ENCODE measurements around the gene LCP2.
"Not testable (repeated sequence)": the region's sequence is repeated elsewhere in the genome, so short reads cannot be mapped to it uniquely, and the experiment has no call there.

LCP2 gene

GRCh38 chr5:170270293-170271069 is 27.1 kb downstream of the LCP2 start:
- no peak for FAIRE-seq

GRCh38 chr5:170269579-170269978 is 28.0 kb downstream of the LCP2 start:
- no peak for FAIRE-seq

DNA sequence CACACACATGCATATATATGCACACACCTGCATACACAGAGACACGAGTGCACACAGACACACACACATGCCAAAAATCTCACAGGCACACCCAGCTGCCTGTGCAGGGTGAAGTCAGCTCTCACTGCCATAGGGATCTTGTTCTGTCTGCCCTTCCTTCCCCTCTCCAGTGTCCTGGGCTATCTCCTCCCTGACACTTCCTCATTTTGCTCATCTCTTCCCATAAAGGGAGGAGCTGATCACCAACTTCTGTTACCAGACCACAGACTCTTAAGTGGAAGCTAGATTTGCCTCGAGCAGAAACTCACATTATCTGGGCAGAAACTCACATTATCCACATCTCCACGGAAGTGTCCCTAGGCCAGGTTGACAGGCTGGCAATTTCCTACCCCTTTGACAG is 28.7 kb downstream of the LCP2 start:
- no peak for FAIRE-seq

DNA sequence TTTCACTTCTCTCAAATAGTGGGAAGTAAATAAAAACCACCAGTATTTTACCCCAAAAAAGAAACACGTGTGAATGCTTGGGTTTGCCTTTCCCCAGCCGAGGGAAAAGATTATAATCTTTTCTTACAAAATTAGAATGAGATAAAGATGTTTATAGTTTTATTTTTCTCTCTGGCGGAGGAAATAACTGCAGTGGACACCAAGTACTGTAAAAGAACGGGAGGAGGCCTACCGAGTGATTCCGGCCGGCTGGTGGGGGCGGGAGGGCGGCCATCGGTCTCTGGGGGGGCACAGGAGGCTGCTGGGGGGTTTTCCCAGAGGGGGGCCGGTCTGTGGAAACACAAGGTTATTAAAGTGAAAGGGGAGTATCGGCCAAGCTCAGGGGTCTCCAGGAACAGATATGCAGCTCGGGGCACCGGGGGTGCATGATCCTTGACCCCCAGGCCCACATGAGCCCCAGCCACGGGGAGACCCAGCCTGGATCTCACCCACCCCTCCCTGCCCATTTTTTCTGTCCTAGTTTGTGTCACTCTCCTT is 29.4 kb downstream of the LCP2 start:
- no peak for FAIRE-seq

GRCh38 chr5:170267431-170268152 is 30.0 kb downstream of the LCP2 start:
- no peak for FAIRE-seq

- no peak for FAIRE-seq
Observed at GRCh38 chr5:170266570-170267381, 30.8 kb downstream of the LCP2 start.

- no peak for FAIRE-seq
Observed at GRCh38 chr5:170265522-170265921, 32.1 kb downstream of the LCP2 start.

- no peak for FAIRE-seq
Observed at GRCh38 chr5:170263906-170264305, 33.7 kb downstream of the LCP2 start.

GRCh38 chr5:170262061-170263045 is 35.2 kb downstream of the LCP2 start:
- no peak for FAIRE-seq

GRCh38 chr5:170261528-170262043 is 36.0 kb downstream of the LCP2 start:
- no peak for FAIRE-seq

DNA sequence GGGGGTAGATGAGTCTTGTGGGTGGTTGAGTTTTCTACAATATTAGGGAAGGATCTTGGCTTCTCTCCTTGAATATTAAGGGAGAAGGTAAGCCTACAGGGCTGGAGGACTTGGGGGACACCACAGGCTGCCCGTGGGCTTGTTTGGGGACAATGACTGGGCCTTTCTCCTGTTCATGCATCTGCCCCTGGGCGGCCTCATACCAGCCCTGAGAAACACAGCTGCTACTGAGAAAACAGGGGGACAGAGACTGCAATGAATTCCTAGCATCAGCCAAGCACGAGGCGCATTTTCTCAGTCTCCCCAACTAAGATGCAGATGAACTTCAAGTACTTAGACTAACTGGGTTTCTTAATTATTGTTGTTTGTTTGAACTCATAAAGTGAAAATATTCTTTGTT is 40.2 kb downstream of the LCP2 start:
- no peak for FAIRE-seq

DNA sequence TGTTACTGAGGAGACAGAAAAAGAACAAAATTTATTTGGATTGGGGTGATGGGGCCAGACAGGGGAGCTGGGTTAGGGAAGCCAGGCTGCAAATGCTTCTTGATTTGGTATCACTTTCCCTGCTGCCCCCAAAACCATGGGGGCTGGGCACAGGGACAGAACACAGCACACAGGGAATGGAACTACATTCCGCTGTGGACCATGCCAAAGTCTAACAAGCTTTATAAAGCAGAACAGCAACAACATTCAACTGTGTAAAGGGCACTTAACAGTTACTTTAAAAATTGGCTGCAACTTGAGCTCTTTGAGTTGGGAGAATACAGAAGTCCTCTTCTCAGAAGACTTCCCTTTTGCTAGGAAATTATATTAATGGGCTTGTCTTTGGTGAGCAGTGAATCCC is 41.0 kb downstream of the LCP2 start:
- no peak for FAIRE-seq

DNA sequence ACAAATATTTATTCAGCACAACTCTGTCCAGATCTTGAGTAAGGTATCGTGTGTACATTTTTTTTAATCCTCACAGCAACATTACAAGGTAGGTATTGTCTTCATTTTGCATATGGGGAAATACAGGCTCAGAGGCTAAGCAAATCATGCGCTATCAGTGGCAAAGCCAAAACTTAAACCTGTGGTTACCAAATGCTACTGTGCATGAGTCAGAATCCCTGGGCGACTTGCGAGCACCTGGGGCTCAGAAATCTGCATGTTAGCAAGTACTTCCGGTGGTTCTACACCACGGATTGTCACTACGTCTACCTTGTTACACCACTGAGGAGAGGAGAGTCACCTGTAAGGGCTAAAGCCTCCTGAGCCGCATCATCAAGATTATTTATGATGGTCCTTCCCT is 43.5 kb downstream of the LCP2 start:
- FAIRE-seq: no peak

- no peak for FAIRE-seq
Observed at GRCh38 chr5:170252720-170253350, 44.7 kb downstream of the LCP2 start.

GRCh38 chr5:170252109-170252508 is 45.5 kb downstream of the LCP2 start:
- no peak for FAIRE-seq

- no peak for FAIRE-seq
Observed at GRCh38 chr5:170251462-170251861, 46.1 kb downstream of the LCP2 start.

GRCh38 chr5:170250810-170251317 is 46.7 kb downstream of the LCP2 start:
- no peak for FAIRE-seq

DNA sequence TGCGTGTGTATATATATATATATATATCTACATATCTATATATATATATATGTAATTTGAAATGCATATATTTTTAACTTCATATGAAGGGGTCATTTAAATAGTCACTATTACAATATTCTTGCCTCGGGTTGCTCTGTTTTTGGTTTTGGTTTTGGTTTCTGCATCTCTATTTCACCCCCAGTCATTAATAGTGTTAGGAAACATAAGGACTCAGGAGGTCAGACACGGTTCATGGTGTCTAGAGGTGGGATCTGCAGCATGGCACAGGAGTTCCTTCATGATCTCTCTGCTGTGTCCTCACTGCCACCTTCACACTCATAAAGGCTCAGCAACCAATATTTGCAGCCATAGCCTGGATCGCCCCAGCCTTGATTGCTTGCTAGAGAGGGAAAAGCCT is 48.2 kb downstream of the LCP2 start:
- FAIRE-seq: no peak

DNA sequence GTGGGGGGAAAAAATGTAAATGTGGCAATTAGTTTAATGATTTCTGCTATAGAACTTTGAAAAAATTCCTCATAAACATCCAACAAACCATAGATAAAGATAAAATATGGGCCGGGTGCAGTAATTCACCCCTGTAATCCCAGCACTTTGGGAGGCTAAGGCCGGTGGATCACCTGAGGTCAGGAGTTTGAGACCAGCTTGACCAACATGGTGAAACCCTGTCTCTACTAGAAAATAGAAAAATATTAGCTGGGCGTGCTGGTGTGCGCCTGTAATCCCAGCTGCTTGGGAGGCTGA is 48.7 kb downstream of the LCP2 start:
- not testable (repeated sequence) for FAIRE-seq

GRCh38 chr5:170248172-170248930 is 49.2 kb downstream of the LCP2 start:
- FAIRE-seq: no peak

GRCh38 chr5:170247363-170247762 is 50.2 kb downstream of the LCP2 start:
- no peak for FAIRE-seq

Data from TTC549 (cell line).